Suppressor macrophage (primary cell): ENCODE data around the gene SIRPD.
"Not testable (repeated sequence)": the region's sequence is repeated elsewhere in the genome, so short reads cannot be mapped to it uniquely, and the experiment has no call there.

ENCODE experiments used
- DNase-seq, 4 experiments: peaks; one replicate each; pipeline ENCODE4 v3.0.0-alpha.2; 2020 to 2022
- total RNA-seq, 17 experiments: gene quantifications; one replicate each; lab custom pipeline; 2026; ENCODE audit warnings: mixed read lengths in 6 of 17, inconsistent platforms in 3 of 17; lab: John Stamatoyannopoulos, UW

Gene SIRPD
- 0 to 2.0 (median 0.47) reads per million in 17 experiments for total RNA-seq

- no peak for DNase-seq
Observed at GRCh38 chr20:1557605-1558004, at the start of gene SIRPD. Gene SIRPD (minus strand): TSS chr20:1557705. CDS start chr20:1557653, 52 bp downstream.

GRCh38 chr20:1600736-1601135, 43.2 kb upstream of the SIRPD start:
- no peak for DNase-seq

- peak in 1 of 4 experiments; percentile 75 for DNase-seq
Observed at GRCh38 chr20:1595333-1595732, 37.8 kb upstream of the SIRPD start.

- peak in 1 of 4 experiments; percentile 88 for DNase-seq
Observed at GRCh38 chr20:1588533-1589460, 31.3 kb upstream of the SIRPD start.

- DNase-seq: peak in 1 of 4 experiments; percentile 71
Observed at GRCh38 chr20:1587781-1588532, 30.5 kb upstream of the SIRPD start.

- DNase-seq: peak in 1 of 4 experiments; percentile 0
Observed at GRCh38 chr20:1579488-1579887, 22.0 kb upstream of the SIRPD start.

- peak in 1 of 4 experiments; percentile 0 for DNase-seq
Observed at GRCh38 chr20:1577906-1578305, 20.4 kb upstream of the SIRPD start.

- DNase-seq: peak in 1 of 4 experiments; percentile 0
Observed at GRCh38 chr20:1577313-1577712, 19.8 kb upstream of the SIRPD start.

GRCh38 chr20:1576641-1577040, 19.1 kb upstream of the SIRPD start:
- peak in 2 of 4 experiments; percentile 40 to 50 for DNase-seq

- not testable (repeated sequence) for DNase-seq
Observed at GRCh38 chr20:1576003-1576402, 18.5 kb upstream of the SIRPD start.

- DNase-seq: peak in 1 of 4 experiments; percentile 0
Observed at GRCh38 chr20:1571583-1571982, 14.1 kb upstream of the SIRPD start.

- peak; percentile 56 to 83 (median 78) for DNase-seq
Observed at GRCh38 chr20:1569415-1569881, 11.9 kb upstream of the SIRPD start.

- no peak for DNase-seq
Observed at GRCh38 chr20:1568163-1568490, 10.6 kb upstream of the SIRPD start.

- peak; percentile 30 to 66 (median 56) for DNase-seq
Observed at GRCh38 chr20:1567392-1568162, 10.1 kb upstream of the SIRPD start.

GRCh38 chr20:1566701-1567100, 9.2 kb upstream of the SIRPD start:
- peak in 1 of 4 experiments; percentile 0 for DNase-seq

GRCh38 chr20:1565461-1565860, 8.0 kb upstream of the SIRPD start:
- DNase-seq: peak in 1 of 4 experiments; percentile 0

- DNase-seq: peak in 2 of 4 experiments; percentile 4 to 34
Observed at GRCh38 chr20:1563598-1563997, 6.1 kb upstream of the SIRPD start.

- peak; percentile 26 to 75 (median 56) for DNase-seq
Observed at GRCh38 chr20:1562622-1563021, 5.1 kb upstream of the SIRPD start.

GRCh38 chr20:1561350-1561749, 3.8 kb upstream of the SIRPD start:
- peak in 1 of 4 experiments; percentile 0 for DNase-seq

- no peak for DNase-seq
Observed at GRCh38 chr20:1555952-1556351, 1.6 kb downstream of the SIRPD start.

- DNase-seq: no peak
Observed at GRCh38 chr20:1539816-1540419, 17.6 kb downstream of the SIRPD start.

GRCh38 chr20:1538655-1539054, 18.9 kb downstream of the SIRPD start:
- peak in 1 of 4 experiments; percentile 19 for DNase-seq
